ENCODE measurements around the gene KLRC3. TPM values are rescaled to one million over a fixed set of nuclear protein-coding genes. Genes with fewer than 3 reads are reported as not detected.
"Not testable (repeated sequence)": the region's sequence is repeated elsewhere in the genome, so short reads cannot be mapped to it uniquely, and the experiment has no call there.

Gene KLRC3
- total RNA-seq, 6 experiments from 2014 or later = not detected

DNA sequence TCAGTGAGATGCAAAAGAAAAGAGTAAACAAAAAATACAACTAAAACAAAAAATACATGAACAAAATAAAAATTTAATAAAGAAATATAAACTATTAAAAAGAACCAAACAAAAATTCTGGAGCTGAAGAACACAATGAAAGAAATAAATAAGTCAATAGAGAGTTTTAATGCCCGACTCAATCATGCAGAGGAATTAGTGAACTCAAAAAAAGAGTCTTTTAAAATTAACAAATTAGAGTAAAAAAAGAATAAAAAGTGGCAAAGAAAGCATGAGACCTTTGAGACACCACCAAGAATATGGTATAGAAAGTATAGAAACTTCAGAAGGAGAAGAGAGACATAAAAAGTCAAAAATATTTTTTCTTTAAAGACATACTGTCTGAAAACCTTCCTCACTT lies 35.4 kb upstream of the KLRC3 start:
- DNase-seq (no peak), ATAC-seq (no peak)
- no peaks in the 10 kb centered on the region for H3K4me1 ChIP-seq
- intact Hi-C loops (cut with DNase I) = no loop called here
- no peak for TF ChIP-seq POLR2A (IDR thresholded peaks at IDR 0.05)
- TF ChIP-seq, protein P1, sequence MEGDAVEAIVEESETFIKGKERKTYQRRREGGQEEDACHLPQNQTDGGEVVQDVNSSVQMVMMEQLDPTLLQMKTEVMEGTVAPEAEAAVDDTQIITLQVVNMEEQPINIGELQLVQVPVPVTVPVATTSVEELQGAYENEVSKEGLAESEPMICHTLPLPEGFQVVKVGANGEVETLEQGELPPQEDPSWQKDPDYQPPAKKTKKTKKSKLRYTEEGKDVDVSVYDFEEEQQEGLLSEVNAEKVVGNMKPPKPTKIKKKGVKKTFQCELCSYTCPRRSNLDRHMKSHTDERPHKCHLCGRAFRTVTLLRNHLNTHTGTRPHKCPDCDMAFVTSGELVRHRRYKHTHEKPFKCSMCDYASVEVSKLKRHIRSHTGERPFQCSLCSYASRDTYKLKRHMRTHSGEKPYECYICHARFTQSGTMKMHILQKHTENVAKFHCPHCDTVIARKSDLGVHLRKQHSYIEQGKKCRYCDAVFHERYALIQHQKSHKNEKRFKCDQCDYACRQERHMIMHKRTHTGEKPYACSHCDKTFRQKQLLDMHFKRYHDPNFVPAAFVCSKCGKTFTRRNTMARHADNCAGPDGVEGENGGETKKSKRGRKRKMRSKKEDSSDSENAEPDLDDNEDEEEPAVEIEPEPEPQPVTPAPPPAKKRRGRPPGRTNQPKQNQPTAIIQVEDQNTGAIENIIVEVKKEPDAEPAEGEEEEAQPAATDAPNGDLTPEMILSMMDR (IDR thresholded peaks at IDR 0.05) = no peak
- H3K36me3 ChIP-seq = no peaks in the 10 kb centered on the region
- H3K27ac ChIP-seq = no peak overlapping the region
- H3K4me3 ChIP-seq = no peak overlapping the region
- no peaks in the 10 kb centered on the region for H3K9me3 ChIP-seq
- no peaks in the 10 kb centered on the region for H3K27me3 ChIP-seq
- 29% methylated on average over 1 of the region's 1 CpG for WGBS (ENCODE audit: insufficient coverage, low coverage, low lambda C conversion rate, missing lambda C conversion rate)

DNA sequence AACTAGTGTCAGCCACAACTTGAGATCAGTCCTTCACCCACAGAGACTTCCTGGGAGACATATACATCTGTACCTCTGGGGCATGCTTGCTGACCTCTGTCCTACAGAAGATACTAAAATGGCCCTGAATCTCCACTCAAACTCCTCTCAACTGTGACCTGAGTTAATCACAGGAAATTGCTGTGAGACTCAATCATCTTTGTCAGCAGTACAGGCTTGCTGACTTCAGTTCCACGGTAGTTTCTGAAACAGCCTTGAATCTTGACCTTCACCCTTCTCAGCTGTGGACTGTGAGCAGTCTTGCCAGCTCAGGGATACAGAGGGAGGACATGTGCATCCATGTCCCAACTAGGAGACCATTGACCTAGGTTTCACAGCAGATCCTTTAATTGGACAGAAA lies 34.1 kb upstream of the KLRC3 start:
- H3K27me3 ChIP-seq = no peaks in the 10 kb centered on the region
- intact Hi-C loops (cut with DNase I) = no loop called here
- H3K27ac ChIP-seq = no peak overlapping the region
- ATAC-seq (no peak), DNase-seq (no peak)
- H3K36me3 ChIP-seq = no peaks in the 10 kb centered on the region
- H3K4me3 ChIP-seq = no peak overlapping the region
- WGBS (ENCODE audit: insufficient coverage, low coverage, low lambda C conversion rate, missing lambda C conversion rate) = 14% methylated on average over 1 of the region's 1 CpG
- no peaks in the 10 kb centered on the region for H3K4me1 ChIP-seq
- no peak for TF ChIP-seq POLR2A (IDR thresholded peaks at IDR 0.05)
- TF ChIP-seq, protein P1 (IDR thresholded peaks at IDR 0.05) = no peak
- no peaks in the 10 kb centered on the region for H3K9me3 ChIP-seq

DNA sequence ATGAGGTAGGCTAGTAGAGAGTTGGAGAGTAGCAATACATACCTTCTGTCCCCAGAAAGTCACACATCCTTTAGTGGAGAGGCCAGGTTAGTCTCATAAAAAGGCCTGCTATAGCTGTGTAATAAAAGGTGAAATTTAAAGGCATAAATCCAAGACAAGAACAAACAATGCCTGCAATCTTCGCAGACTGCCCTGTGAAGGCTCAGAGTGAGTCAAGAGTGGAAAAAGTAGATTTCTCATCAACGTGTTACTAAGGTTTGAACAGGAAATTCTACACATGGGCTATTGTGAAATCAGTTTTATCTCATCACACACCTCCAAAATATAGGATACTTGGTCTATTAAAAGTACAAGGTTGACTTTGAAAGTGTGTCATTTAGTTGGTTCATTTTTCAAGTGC lies 32.8 kb upstream of the KLRC3 start, which contains the start of gene KLRC1:
KLRC1 (minus strand) TSS at position 222 of the 400 bp plus-strand sequence. CDS start 2,221 bp downstream, outside the sequence.
- DNase-seq (no peak), ATAC-seq (no peak)
- no peaks in the 10 kb centered on the region for H3K27me3 ChIP-seq
- no peaks in the 10 kb centered on the region for H3K36me3 ChIP-seq
- no peaks in the 10 kb centered on the region for H3K4me1 ChIP-seq
- no peak within 1 kb of the TSS for H3K4me3 ChIP-seq
- 36% methylated on average over 2 of the region's 2 CpGs for WGBS (ENCODE audit: insufficient coverage, low coverage, low lambda C conversion rate, missing lambda C conversion rate)
- no peaks in the 10 kb centered on the region for H3K9me3 ChIP-seq
- intact Hi-C loops (cut with DNase I) = no loop called here
- H3K27ac ChIP-seq = no peak within 1 kb of the TSS
- TF ChIP-seq, protein P1 (IDR thresholded peaks at IDR 0.05) = no peak
- no peak for TF ChIP-seq POLR2A (IDR thresholded peaks at IDR 0.05)

DNA sequence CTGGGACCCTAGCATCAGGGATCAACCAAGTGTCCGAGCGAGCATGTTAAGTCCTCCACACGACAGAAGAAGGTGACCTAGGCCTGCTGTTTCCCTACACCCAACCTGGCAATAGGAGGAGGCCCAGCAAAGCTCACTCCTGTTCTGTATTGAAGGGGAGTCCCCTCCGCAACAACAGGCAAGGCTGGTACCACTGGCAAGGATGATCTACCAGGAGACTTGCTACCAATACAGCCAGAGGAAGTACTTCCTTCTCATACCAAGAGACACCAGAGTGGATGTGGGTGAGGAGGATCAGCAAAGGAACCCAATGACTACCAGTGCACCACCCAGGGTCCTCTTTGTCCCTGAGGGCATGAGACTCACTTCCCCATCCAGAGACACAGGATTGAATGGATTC lies 27.8 kb upstream of the KLRC3 start:
- Histone ChIP-seq H3K9me3 (no peaks in the 10 kb centered on the region), H3K4me1 (no peaks in the 10 kb centered on the region), H3K36me3 (no peaks in the 10 kb centered on the region), H3K27me3 (no peaks in the 10 kb centered on the region), H3K4me3 (no peak overlapping the region), H3K27ac (no peak overlapping the region)
- no peak for TF ChIP-seq POLR2A (IDR thresholded peaks at IDR 0.05)
- TF ChIP-seq, protein P1 (IDR thresholded peaks at IDR 0.05) = no peak
- no CpG with 5 or more reads among the region's 4 CpGs for WGBS (ENCODE audit: insufficient coverage, low coverage, low lambda C conversion rate, missing lambda C conversion rate)
- ATAC-seq = no peak
- DNase-seq = no peak
- intact Hi-C loops (cut with DNase I) = no loop called here

DNA sequence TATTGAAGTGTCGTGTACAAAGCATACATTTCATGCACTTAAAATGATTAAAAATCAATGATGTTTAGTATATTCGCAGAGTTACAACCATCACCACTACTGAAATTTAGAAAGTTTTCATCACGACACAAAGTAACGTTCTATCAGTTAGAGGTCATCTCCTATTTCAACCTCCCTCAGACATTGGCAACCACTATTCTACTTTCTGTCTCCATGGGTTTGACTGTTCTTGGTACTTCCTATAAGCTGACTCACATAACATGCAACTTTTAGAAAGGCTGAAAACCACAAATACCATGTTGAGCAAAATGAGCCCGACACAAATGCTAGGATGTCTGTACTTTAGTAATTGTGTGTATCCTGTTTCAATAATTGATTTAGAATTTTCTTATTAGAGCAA lies 25.7 kb upstream of the KLRC3 start:
- H3K9me3 ChIP-seq; H3K4me1 ChIP-seq; DNase-seq; H3K27ac ChIP-seq; ATAC-seq; H3K4me3 ChIP-seq; intact Hi-C loops (cut with DNase I); H3K36me3 ChIP-seq; H3K27me3 ChIP-seq: not testable (repeated sequence)
- WGBS (ENCODE audit: insufficient coverage, low coverage, low lambda C conversion rate, missing lambda C conversion rate) = 68% methylated on average over 5 of the region's 5 CpGs

DNA sequence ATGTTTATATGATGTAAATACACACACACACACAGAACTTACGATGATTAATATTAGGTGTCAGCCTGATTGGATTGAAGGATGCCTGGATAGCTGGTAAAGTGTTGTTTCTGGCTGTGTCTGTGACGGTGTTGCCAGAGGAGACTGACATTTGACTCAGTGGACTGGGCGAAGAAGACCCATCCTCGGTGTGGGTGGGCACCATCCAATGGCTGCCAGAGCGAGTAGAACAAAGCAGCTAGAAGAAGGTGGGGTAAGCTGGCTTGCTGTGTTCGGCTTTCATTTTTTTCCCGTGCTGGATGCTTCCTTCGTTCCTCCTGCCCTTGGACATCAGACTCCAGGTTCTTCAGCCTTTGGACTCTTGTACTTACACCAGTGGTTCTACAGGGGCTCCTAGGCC lies 20.7 kb upstream of the KLRC3 start:
- DNase-seq; H3K36me3 ChIP-seq; H3K27me3 ChIP-seq; H3K4me1 ChIP-seq; H3K9me3 ChIP-seq; intact Hi-C loops (cut with DNase I); ATAC-seq; H3K4me3 ChIP-seq; H3K27ac ChIP-seq: not testable (repeated sequence)
- 87% methylated on average over 4 of the region's 8 CpGs for WGBS (ENCODE audit: insufficient coverage, low coverage, low lambda C conversion rate, missing lambda C conversion rate)

DNA sequence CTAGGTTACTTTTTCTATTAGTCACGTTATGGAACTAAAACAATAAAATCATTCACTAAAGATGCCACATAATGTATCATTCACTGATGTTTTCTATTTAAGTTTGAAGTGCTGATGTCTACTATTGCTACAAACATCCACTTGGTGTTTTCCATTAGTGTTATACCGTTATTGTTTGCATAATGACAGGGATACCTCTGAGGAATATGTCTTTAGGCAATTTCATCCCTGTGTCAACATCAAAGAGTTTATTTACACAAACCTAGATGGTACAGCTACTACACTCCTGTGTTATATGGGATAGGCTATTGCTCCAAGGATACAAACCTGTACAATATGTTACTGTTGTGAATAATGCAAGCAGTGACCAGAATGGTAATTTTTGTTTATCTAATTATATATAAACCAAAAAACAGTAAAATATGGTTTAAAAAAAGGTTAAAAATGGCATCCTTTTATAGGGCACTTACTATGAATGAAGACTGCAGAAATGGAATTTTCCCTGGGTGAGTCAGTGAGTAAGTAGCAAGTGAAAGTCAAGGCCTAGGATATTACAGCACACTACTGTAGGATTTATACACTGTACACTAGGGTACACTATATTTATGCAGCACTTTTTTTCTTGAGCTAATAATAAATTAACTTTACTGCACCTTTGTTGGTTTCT lies 19.3 kb upstream of the KLRC3 start:
- H3K27ac ChIP-seq; H3K9me3 ChIP-seq; H3K4me1 ChIP-seq; DNase-seq; ATAC-seq; intact Hi-C loops (cut with DNase I); H3K4me3 ChIP-seq; H3K36me3 ChIP-seq; H3K27me3 ChIP-seq: not testable (repeated sequence)
- 57% methylated on average over 2 of the region's 2 CpGs for WGBS (ENCODE audit: insufficient coverage, low coverage, low lambda C conversion rate, missing lambda C conversion rate)

DNA sequence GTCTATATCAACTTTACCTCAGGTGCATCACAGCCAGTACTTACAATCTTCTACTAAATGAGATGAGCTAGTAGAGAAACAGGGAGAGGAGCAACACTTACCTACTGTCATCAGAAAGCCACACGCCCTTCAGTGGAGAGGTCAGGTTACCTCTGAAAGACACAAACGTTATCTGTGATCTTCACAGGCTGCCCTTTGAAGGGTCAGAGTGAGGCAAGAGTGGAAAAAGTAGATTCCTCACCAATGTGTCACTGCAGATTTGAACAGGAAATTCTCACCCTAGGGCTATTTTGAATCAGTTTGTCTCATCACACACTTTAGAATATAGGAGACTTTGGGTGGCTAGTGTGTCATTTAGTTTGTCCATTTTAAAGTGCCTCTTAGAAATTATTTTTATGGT lies 17.2 kb upstream of the KLRC3 start:
- H3K36me3 ChIP-seq; intact Hi-C loops (cut with DNase I); DNase-seq; H3K4me3 ChIP-seq; H3K27ac ChIP-seq; H3K4me1 ChIP-seq; H3K27me3 ChIP-seq; H3K9me3 ChIP-seq: not testable (repeated sequence)
- WGBS (ENCODE audit: insufficient coverage, low coverage, low lambda C conversion rate, missing lambda C conversion rate) = no CpG with 5 or more reads among the region's 2 CpGs
- ATAC-seq = peak in 1 of 4 donors; percentile 28

All from right lobe of liver (tissue), 6 donors.